ENCODE measurements around the gene MPHOSPH9.
A peak's percentile ranks its signal among the peaks of the same experiment; 100 is the strongest.
"Not testable (repeated sequence)": the region's sequence is repeated elsewhere in the genome, so short reads cannot be mapped to it uniquely, and the experiment has no call there.

MPHOSPH9 gene

GRCh38 chr12:123227581-123228258 lies 5.2 kb downstream of the MPHOSPH9 start:
- no peak for DNase-seq (ENCODE audit: low spot score)

- no peak for DNase-seq (ENCODE audit: low spot score)
Observed at GRCh38 chr12:123225443-123225842, 7.5 kb downstream of the MPHOSPH9 start.

GRCh38 chr12:123223241-123223668 lies 9.7 kb downstream of the MPHOSPH9 start:
- peak; percentile 72 for DNase-seq (ENCODE audit: low spot score)

- not testable (repeated sequence) for DNase-seq (ENCODE audit: low spot score)
Observed at GRCh38 chr12:123207815-123208214, 25.1 kb downstream of the MPHOSPH9 start.

- not testable (repeated sequence) for DNase-seq (ENCODE audit: low spot score)
Observed at GRCh38 chr12:123206794-123207193, 26.1 kb downstream of the MPHOSPH9 start.

GRCh38 chr12:123200414-123200813 lies 32.5 kb downstream of the MPHOSPH9 start:
- DNase-seq (ENCODE audit: low spot score) = peak; percentile 25

- DNase-seq (ENCODE audit: low spot score) = no peak
Observed at GRCh38 chr12:123199936-123200335, 33.0 kb downstream of the MPHOSPH9 start.

GRCh38 chr12:123187637-123188036 lies 45.3 kb downstream of the MPHOSPH9 start:
- DNase-seq (ENCODE audit: low spot score) = no peak

GRCh38 chr12:123180171-123180570 lies 52.8 kb downstream of the MPHOSPH9 start:
- DNase-seq (ENCODE audit: low spot score) = no peak

- DNase-seq (ENCODE audit: low spot score) = no peak
Observed at GRCh38 chr12:123171967-123172366, 61.0 kb downstream of the MPHOSPH9 start.

GRCh38 chr12:123167329-123167728 lies 65.6 kb downstream of the MPHOSPH9 start:
- no peak for DNase-seq (ENCODE audit: low spot score)

- no peak for DNase-seq (ENCODE audit: low spot score)
Observed at GRCh38 chr12:123165537-123165936, 67.4 kb downstream of the MPHOSPH9 start.

- DNase-seq (ENCODE audit: low spot score) = no peak
Observed at GRCh38 chr12:123164710-123165261, 68.2 kb downstream of the MPHOSPH9 start.

GRCh38 chr12:123164222-123164621 lies 68.7 kb downstream of the MPHOSPH9 start:
- peak; percentile 16 for DNase-seq (ENCODE audit: low spot score)

GRCh38 chr12:123163227-123163626 lies 69.7 kb downstream of the MPHOSPH9 start:
- no peak for DNase-seq (ENCODE audit: low spot score)

- no peak for DNase-seq (ENCODE audit: low spot score)
Observed at GRCh38 chr12:123160801-123161487, 72.0 kb downstream of the MPHOSPH9 start.

- DNase-seq (ENCODE audit: low spot score) = no peak
Observed at GRCh38 chr12:123153906-123154305, 79.0 kb downstream of the MPHOSPH9 start.

GRCh38 chr12:123152833-123153232 lies 80.1 kb downstream of the MPHOSPH9 start:
- DNase-seq (ENCODE audit: low spot score) = no peak

GRCh38 chr12:123151457-123152454 lies 81.2 kb downstream of the MPHOSPH9 start:
- DNase-seq (ENCODE audit: low spot score) = no peak

- DNase-seq (ENCODE audit: low spot score) = peak; percentile 40
Observed at GRCh38 chr12:123150744-123151456, 82.0 kb downstream of the MPHOSPH9 start, which contains the start of gene PITPNM2. TSS of gene PITPNM2 (minus strand) at chr12:123151090. CDS start at chr12:123034590, 116,500 bp downstream.

GRCh38 chr12:123150275-123150743 lies 82.6 kb downstream of the MPHOSPH9 start:
- DNase-seq (ENCODE audit: low spot score) = no peak

All from activated CD4-positive, alpha-beta T cell treated with anti-CD3 and anti-CD28 coated beads, Interleukin-2, Interleukin-4, amounts not matched to agents 100 ng/mL and 50 ng/mL, durations not matched to agents 16 hours and 8 hours (primary cell).